Ectodermal cell (in vitro differentiated cells): ENCODE results near the gene NRG3.
"Not testable (repeated sequence)": the region's sequence is repeated elsewhere in the genome, so short reads cannot be mapped to it uniquely, and the experiment has no call there.

Source experiments
- H3K27ac ChIP-seq: 2 replicates; pipeline ENCODE4 v1.7.0; 2013; ENCODE audit warnings: mild to moderate bottlenecking, low read depth, low read length; ENCODE audit not compliant: insufficient read depth, poor library complexity, severe bottlenecking
- H3K27me3 ChIP-seq: 2 replicates; pipeline ENCODE4 v1.7.0; 2013; ENCODE audit warnings: mild to moderate bottlenecking, low read length; ENCODE audit not compliant: insufficient read depth, control insufficient read depth, poor library complexity, severe bottlenecking
- H3K36me3 ChIP-seq: one replicate; pipeline ENCODE4 v1.7.0; 2013; ENCODE audit warnings: low read length; ENCODE audit not compliant: control insufficient read depth, insufficient read depth
- H3K4me1 ChIP-seq: one replicate; pipeline ENCODE4 v1.7.0; 2013; ENCODE audit warnings: low read length; ENCODE audit not compliant: control insufficient read depth, insufficient read depth
- H3K4me3 ChIP-seq: 2 replicates; pipeline ENCODE4 v1.7.0; 2013; ENCODE audit warnings: low read depth, low read length, control low read depth; ENCODE audit not compliant: insufficient read depth
- H3K9me3 ChIP-seq: 2 replicates; pipeline ENCODE4 v1.7.0; 2013; ENCODE audit warnings: mild to moderate bottlenecking, low read length, moderate library complexity; ENCODE audit not compliant: control insufficient read depth
- WGBS, 2 experiments: methylation state at CpG; one replicate each; pipeline ENCODE4 v1.1.7; 2013; ENCODE audit warnings: missing lambda C conversion rate in 2 of 2; 5-methylcytosine and 5-hydroxymethylcytosine counted together

NRG3 gene

DNA sequence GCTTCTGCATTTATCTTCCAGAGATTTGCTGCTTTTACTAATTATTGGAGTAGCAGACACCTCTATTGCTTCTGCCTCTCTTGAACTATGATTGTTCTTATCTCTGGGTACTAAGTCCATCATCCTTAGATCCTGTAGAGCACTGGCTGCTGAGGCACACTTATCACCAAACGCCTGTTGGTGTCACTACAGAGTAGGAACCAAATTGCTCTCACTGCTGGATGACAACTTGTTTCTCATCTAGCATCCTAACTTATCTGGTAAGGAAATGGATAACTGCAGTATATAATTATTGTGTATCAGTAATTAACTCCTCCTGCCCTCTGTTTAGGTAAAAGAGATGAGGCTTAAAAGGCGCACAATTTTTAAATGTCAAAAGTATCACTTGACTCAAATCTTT, 1059.4 kb downstream of the NRG3 start:
- Histone ChIP-seq H3K4me1 (no peaks in the 10 kb centered on the region), H3K4me3 (no peak overlapping the region), H3K9me3 (no peaks in the 10 kb centered on the region), H3K27me3 (no peaks in the 10 kb centered on the region), H3K27ac (no peak overlapping the region), H3K36me3 (no peaks in the 10 kb centered on the region)
- WGBS, 2 experiments = 71 to 88% methylated on average over 2 of the region's 2 CpGs

DNA sequence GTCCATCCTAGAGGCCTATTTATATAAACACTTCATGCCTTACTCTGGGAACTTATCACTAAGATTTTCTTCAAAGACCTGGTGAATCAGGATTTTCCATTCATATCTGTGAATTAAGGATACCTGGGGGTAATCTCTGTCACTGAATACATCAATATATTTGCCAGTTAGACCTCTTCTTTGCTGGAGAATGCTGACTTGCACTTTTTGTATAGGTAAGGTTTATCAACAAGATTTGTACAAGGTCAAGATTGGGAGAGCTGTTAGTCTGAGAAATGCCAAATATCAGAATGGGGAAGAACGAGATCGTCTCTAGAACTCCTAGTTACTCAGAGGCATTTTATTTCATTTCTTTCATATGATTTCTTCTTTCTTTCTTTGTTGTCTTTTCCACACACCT, 1060.0 kb downstream of the NRG3 start:
- 100% methylated on average over 2 of the region's 2 CpGs for WGBS, 2 experiments

DNA sequence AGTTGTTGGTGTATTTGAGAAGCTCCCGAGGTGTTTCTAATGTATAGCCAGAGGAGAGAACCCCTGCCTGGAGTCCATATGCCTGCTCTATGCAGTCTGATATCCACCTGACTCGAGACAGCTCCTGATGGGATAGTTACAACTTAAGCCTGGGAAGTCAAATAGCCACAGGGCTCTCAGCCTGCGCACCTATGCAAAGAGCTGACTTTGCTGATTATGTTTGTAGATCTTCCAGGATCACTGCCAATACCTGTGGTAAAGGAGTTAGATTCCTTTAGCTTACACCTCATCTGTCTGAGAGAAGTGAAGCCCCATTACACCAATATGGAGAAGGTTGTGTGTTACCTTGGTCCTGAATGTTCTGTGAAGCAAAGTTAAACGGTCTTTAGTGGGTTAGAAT, 1063.3 kb downstream of the NRG3 start:
- H3K36me3 ChIP-seq = no peaks in the 10 kb centered on the region
- no peak overlapping the region for H3K27ac ChIP-seq
- WGBS, 2 experiments = 88 to 96% methylated on average over 4 of the region's 4 CpGs
- H3K27me3 ChIP-seq = no peaks in the 10 kb centered on the region
- no peaks in the 10 kb centered on the region for H3K4me1 ChIP-seq
- H3K9me3 ChIP-seq = no peaks in the 10 kb centered on the region
- H3K4me3 ChIP-seq = no peak overlapping the region

More for the DNA sequence above, 1060.0 kb downstream of the NRG3 start:
- Histone ChIP-seq H3K4me3 (no peak overlapping the region), H3K27ac (no peak overlapping the region), H3K27me3 (no peaks in the 10 kb centered on the region), H3K36me3 (no peaks in the 10 kb centered on the region), H3K9me3 (no peaks in the 10 kb centered on the region), H3K4me1 (no peaks in the 10 kb centered on the region)

DNA sequence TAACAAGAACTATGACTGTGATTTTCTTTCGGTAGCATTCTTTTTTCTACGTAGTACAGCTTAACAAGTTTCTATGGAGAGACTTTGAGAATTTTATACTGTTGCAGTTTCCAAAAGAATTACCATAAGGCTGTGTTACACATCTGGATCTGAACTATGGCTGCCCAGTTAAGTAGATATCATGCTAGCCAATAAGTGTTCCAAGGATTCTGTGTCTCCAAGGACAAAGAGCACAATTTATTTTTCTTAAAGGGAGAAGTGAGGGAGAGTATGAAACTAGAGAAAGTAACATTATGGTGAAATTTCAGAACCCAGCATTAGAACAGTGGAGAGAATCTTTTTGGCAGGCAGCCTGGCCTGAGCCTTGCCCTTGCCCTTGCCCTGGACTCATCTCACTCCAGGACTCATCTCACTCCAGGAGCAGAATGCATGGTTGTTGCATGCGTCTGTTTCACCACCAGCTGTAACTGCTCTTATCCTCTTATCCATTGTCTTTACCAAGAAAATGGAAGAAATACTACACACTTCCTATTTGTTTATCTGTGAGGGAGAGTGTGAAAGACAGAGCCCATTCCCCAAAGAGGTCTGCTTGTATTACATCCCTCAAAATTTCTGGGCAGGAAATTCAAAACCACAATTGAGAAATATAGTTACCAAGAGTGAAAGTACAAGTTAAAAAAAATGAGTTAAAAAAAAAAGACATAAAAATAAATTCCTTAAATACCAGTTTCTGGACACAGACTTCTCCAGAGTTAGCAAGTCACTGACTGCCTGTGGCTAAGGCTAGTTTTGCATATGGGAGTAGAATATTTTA, 1067.5 kb downstream of the NRG3 start:
- no peak overlapping the region for H3K27ac ChIP-seq
- H3K27me3 ChIP-seq = no peaks in the 10 kb centered on the region
- H3K9me3 ChIP-seq = no peaks in the 10 kb centered on the region
- WGBS, 2 experiments = 90 to 91% methylated on average over 3 of the region's 3 CpGs
- no peaks in the 10 kb centered on the region for H3K4me1 ChIP-seq
- no peak overlapping the region for H3K4me3 ChIP-seq
- no peaks in the 10 kb centered on the region for H3K36me3 ChIP-seq

DNA sequence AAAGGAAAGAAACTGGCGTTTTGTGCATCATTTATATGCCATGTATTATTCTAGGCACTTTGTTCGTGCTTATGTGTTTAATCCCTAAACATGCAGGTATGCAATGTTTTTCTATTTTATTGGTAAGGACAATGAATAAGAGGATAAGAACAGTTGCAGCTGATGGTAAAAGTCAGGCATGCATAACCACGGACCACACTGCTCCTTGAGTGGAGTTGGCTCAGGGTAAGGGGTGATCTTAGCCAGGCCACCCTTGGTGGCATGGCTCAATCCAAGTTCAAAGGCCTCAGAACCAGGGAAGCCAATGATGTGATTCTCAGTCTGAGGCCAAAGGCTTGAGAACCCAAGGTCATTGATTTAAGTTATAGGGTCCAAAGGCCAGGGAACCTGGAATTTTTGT, 1068.1 kb downstream of the NRG3 start:
- Histone ChIP-seq H3K9me3 (no peaks in the 10 kb centered on the region), H3K4me3 (no peak overlapping the region), H3K27ac (no peak overlapping the region), H3K27me3 (no peaks in the 10 kb centered on the region), H3K4me1 (no peaks in the 10 kb centered on the region), H3K36me3 (no peaks in the 10 kb centered on the region)
- WGBS, 2 experiments = 92% methylated on average over 3 of the region's 3 CpGs

DNA sequence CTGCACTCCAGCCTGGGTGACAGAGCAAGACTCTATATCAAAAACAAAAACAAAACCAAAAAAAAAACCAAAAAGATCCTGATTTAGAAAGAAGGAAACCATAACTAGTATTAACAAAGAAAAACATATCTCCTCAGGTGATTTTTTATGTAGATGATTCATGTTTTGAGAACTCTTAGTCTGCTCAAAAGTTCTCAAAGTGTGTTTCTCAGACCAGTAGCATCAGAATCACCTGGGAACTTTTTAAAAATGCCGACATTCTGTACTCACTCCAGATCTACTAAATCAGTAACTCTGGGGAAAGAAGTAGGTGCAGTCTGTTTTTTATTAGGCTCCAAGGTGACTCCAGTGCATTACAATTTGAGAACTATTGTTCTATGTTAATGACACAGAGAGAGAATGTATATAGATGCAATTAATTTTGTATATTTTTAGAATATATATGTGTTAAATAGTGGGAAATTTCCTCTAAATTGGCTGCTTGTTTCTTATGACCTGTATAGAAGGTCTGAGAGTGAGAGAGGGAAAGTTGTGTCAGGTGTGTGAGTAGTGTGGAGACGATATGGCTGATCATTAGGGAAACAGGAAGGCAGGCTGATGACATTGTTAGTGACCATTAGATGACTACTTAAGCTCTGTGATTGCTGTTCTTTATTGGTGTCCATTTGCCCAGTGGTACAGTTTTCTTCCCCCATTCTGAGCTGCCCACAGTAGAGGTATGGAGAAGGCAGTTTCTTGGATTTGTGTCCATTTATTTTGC, 1075.0 kb downstream of the NRG3 start:
- Histone ChIP-seq H3K27me3 (no peaks in the 10 kb centered on the region), H3K4me3 (no peak overlapping the region), H3K27ac (no peak overlapping the region), H3K4me1 (no peaks in the 10 kb centered on the region), H3K9me3 (no peaks in the 10 kb centered on the region), H3K36me3 (no peaks in the 10 kb centered on the region)
- 96 to 99% methylated on average over 2 of the region's 2 CpGs for WGBS, 2 experiments

DNA sequence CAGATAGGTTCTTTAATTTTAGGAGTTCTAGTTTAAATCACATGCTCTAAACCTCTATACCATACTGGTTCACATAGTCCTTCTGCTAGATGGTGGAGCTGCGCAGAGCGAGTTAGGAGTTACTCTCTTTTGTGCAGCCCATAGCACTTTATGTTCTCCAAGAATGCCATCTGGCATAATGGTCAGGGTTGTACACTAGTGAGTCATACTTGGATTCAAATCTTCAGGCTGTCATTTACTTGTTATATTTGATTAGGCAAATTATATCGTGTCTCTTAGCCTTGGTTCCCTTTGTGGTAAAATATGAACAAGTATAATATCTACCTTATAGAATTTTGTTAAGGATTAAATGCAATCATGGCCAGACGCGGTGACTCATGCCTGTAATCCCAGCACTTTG, 1078.3 kb downstream of the NRG3 start:
- H3K27me3 ChIP-seq = no peaks in the 10 kb centered on the region
- no peaks in the 10 kb centered on the region for H3K36me3 ChIP-seq
- no peaks in the 10 kb centered on the region for H3K4me1 ChIP-seq
- WGBS, 2 experiments = 85 to 96% methylated on average over 4 of the region's 5 CpGs
- no peaks in the 10 kb centered on the region for H3K9me3 ChIP-seq
- H3K4me3 ChIP-seq = no peak overlapping the region
- no peak overlapping the region for H3K27ac ChIP-seq

DNA sequence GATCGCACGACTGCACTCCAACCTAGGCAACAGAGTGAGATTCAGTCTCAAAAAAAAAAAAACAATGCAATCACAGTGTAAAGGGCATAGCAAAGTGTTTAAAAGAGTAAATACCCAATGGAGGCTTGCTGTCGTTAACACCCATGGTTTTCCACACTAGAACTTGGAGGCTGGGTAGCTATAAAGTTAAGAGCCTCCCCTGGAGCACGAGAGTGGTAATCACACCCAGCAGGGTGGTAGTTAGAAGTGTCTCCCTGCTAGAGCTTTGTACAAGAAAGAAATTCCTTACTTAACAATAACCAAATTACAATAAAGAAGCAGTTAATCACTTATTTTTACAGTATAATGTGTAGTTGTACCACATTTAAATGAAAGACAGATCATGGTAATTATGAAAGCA, 1078.9 kb downstream of the NRG3 start:
- Histone ChIP-seq H3K9me3 (no peaks in the 10 kb centered on the region), H3K27ac (no peak overlapping the region), H3K27me3 (no peaks in the 10 kb centered on the region), H3K4me3 (no peak overlapping the region), H3K36me3 (no peaks in the 10 kb centered on the region), H3K4me1 (no peaks in the 10 kb centered on the region)
- WGBS, 2 experiments = 61 to 63% methylated on average over 3 to 4 of the region's 4 CpGs

DNA sequence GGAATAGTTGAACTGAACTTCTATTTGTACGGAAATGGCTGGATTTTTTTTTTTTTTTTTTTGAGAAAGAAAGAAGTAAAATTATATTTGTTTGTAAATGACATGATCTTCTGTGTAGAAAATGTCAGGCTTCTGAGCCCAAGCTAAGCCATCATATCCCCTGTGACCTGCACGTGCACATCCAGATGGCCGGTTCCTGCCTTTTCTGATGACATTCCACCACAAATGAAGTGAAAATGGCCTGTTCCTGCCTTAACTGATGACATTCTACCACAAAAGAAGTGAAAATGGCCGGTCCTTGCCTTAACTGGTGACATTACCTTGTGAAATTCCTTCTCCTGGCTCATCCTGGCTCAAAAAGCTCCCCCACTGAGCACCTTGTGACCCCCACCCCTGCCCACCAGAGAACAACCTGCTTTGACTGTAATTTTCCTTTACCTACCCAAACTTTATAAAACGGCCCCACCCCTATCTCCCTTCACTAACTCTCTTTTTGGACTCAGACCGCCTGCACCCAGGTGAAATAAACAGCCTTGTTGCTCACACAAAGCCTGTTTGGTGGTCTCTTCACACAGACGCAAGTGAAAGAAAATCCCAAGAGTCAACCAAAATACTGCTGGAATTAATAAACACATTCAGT, 1085.5 kb downstream of the NRG3 start:
- not testable (repeated sequence) for H3K9me3 ChIP-seq, H3K27me3 ChIP-seq, H3K36me3 ChIP-seq, H3K27ac ChIP-seq, H3K4me3 ChIP-seq, H3K4me1 ChIP-seq
- WGBS, 2 experiments = 75 to 79% methylated on average over 7 of the region's 7 CpGs

DNA sequence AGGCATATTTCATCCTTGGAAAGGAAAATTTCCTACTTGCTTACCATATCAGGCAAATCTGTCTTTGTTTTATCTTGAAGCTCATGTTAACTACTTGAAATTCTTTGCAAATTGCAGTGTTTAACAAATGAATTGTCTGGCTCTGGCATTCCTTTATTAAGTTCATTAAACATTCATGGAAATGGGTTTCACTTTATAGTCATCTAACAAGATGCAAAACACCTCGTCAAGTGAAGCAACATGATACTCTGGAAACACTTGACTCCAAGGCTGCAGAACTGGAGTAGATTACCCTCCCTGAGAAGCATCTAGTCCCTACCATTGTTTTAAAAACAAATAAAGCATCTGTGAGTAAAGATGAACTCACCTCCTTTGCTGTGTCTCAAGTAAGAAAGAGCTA, 1086.9 kb downstream of the NRG3 start:
- no peaks in the 10 kb centered on the region for H3K36me3 ChIP-seq
- 54 to 75% methylated on average over 1 of the region's 1 CpG for WGBS, 2 experiments
- peaks cover 8% of the 10 kb centered on the region for H3K4me1 ChIP-seq
- no peak overlapping the region for H3K4me3 ChIP-seq
- H3K9me3 ChIP-seq = no peaks in the 10 kb centered on the region
- no peaks in the 10 kb centered on the region for H3K27me3 ChIP-seq
- no peak overlapping the region for H3K27ac ChIP-seq
